Astrocyte (in vitro differentiated cells and primary cell): ENCODE measurements around the gene AP3S2.

Experiments used
- CTCF ChIP-seq: IDR thresholded peaks from 2 replicates; pipeline ENCODE4 v1.5.1; 2011; ENCODE audit warnings: low read depth, mild to moderate bottlenecking, inconsistent platforms, low read length, moderate library complexity; ENCODE audit not compliant: insufficient read depth
- EZH2 ChIP-seq: IDR thresholded peaks from 2 replicates; pipeline ENCODE4 v1.6.1; 2012; ENCODE audit warnings: mild to moderate bottlenecking, low read length, inconsistent platforms; ENCODE audit not compliant: insufficient read depth

GRCh38 chr15:89806210-89806558 is 87.6 kb downstream of the AP3S2 start:
- TF ChIP-seq CTCF = no peak
- TF ChIP-seq EZH2 = no peak
